GM23338 (cell line): Measurements from ENCODE around the gene ADCY3. TPM values are rescaled to one million over a fixed set of nuclear protein-coding genes. Genes with fewer than 3 reads are reported as not detected.

Experiments used
- ATAC-seq: fragments of 200-7000 bp; cut with Tn5 transposase; 3 replicates; pipeline ENCODE4 v1.9.1; 2020
- DNase-seq: peaks from one replicate; pipeline ENCODE4 v3.0.0-alpha.2; 2015; ENCODE audit warnings: low spot score
- H2AFZ ChIP-seq: fragments of 200-600 bp; sonication (generic); 2 replicates; pipeline ENCODE4 v1.8.0; 2016; ENCODE audit warnings: antibody characterized with exemption, mild to moderate bottlenecking, moderate library complexity
- H3F3A ChIP-seq: fragments of 200-600 bp; sonication (generic); replicated peaks from 2 replicates; pipeline ENCODE4 v1.8.0; 2017; ENCODE audit warnings: antibody characterized with exemption, mixed run types, low read depth
- H3K27ac ChIP-seq: fragments of 200-600 bp; sonication (generic); 2 replicates; pipeline ENCODE4 v1.6.1; 2016; ENCODE audit warnings: low read depth
- H3K27me3 ChIP-seq: fragments of 200-600 bp; sonication (generic); 2 replicates; pipeline ENCODE4 v1.8.0; 2016; ENCODE audit warnings: mild to moderate bottlenecking, mixed run types, moderate library complexity; ENCODE audit not compliant: insufficient read depth
- H3K36me3 ChIP-seq: fragments of 200-600 bp; sonication (generic); 2 replicates; pipeline ENCODE4 v1.8.0; 2016; ENCODE audit warnings: mild to moderate bottlenecking; ENCODE audit not compliant: insufficient read depth
- H3K4me1 ChIP-seq: fragments of 200-600 bp; sonication (generic); 2 replicates; pipeline ENCODE4 v1.8.0; 2016; ENCODE audit warnings: mild to moderate bottlenecking, moderate library complexity; ENCODE audit not compliant: insufficient read depth
- H3K4me2 ChIP-seq: fragments of 200-600 bp; sonication (generic); 2 replicates; pipeline ENCODE4 v1.7.1; 2017; ENCODE audit warnings: mixed run types
- H3K4me3 ChIP-seq: fragments of 200-600 bp; sonication (generic); 2 replicates; pipeline ENCODE4 v1.6.1; 2016; ENCODE audit warnings: mixed run types
- H3K79me2 ChIP-seq: fragments of 200-600 bp; sonication (generic); replicated peaks from 2 replicates; pipeline ENCODE4 v1.8.0; 2017; ENCODE audit warnings: mild to moderate bottlenecking; ENCODE audit not compliant: insufficient read depth
- H3K9me2 ChIP-seq: fragments of 200-600 bp; sonication (generic); 2 replicates; pipeline ENCODE4 v1.8.0; 2017; ENCODE audit not compliant: insufficient read depth
- H4K20me1 ChIP-seq: fragments of 200-600 bp; sonication (generic); replicated peaks from 2 replicates; pipeline ENCODE4 v1.8.0; 2017; ENCODE audit warnings: mild to moderate bottlenecking; ENCODE audit not compliant: insufficient read depth
- H3K27ac Mint-ChIP-seq: 2 replicates; pipeline ENCODE4 v1.8.0; 2020; ENCODE audit warnings: inconsistent platforms, mild to moderate bottlenecking, moderate library complexity, mixed read lengths
- H3K27me3 Mint-ChIP-seq: 3 replicates; pipeline ENCODE4 v1.8.0; 2022; ENCODE audit warnings: low read depth, mild to moderate bottlenecking, moderate library complexity, mixed read lengths, inconsistent platforms; ENCODE audit not compliant: insufficient read depth, poor library complexity
- H3K36me3 Mint-ChIP-seq: 3 replicates; pipeline ENCODE4 v1.8.0; 2021; ENCODE audit warnings: low read depth, mild to moderate bottlenecking, inconsistent platforms, moderate library complexity, mixed read lengths
- H3K4me1 Mint-ChIP-seq: 3 replicates; pipeline ENCODE4 v1.8.0; 2020; ENCODE audit warnings: mild to moderate bottlenecking, inconsistent platforms, mixed read lengths
- H3K4me3 Mint-ChIP-seq: 3 replicates; pipeline ENCODE4 v1.8.0; 2021; ENCODE audit warnings: moderate library complexity, mild to moderate bottlenecking, inconsistent platforms, mixed read lengths
- H3K9me3 Mint-ChIP-seq: 3 replicates; pipeline ENCODE4 v1.8.0; 2020; ENCODE audit warnings: moderate library complexity, mild to moderate bottlenecking, inconsistent platforms, mixed read lengths
- CREB1 ChIP-seq: fragments of 250-450 bp; sonication (Bioruptor Pico); IDR thresholded peaks from 2 replicates; pipeline ENCODE4 v1.5.0; 2020; ENCODE audit warnings: low read depth, mild to moderate bottlenecking, moderate library complexity
- CTCF ChIP-seq, 2 experiments: fragments of 200-600 bp in 1 of 2; sonication (generic) in 1 of 2; conservative IDR thresholded peaks; 2 replicates each; pipeline versions ENCODE4 v1.5.1 to v1.6.1; 2016 to 2017; ENCODE audit warnings: antibody characterized with exemption in 2 of 2, low read depth in 2 of 2, mild to moderate bottlenecking in 2 of 2, moderate library complexity in 1 of 2
- ETS1 ChIP-seq: IDR thresholded peaks from 2 replicates; pipeline ENCODE4 v1.6.1; 2016; ENCODE audit warnings: antibody characterized with exemption
- EZH2 ChIP-seq: fragments of 200-600 bp; sonication (generic); IDR thresholded peaks from one replicate; pipeline ENCODE4 v1.8.0; 2017; ENCODE audit warnings: antibody characterized with exemption, mild to moderate bottlenecking, low read depth; ENCODE audit not compliant: unreplicated experiment
- EZH2phosphoT487 ChIP-seq: fragments of 200-600 bp; sonication (generic); IDR thresholded peaks from one replicate; pipeline ENCODE4 v1.8.1; 2018; ENCODE audit warnings: antibody characterized with exemption; ENCODE audit not compliant: unreplicated experiment
- JUNB ChIP-seq: IDR thresholded peaks from one replicate; pipeline ENCODE4 v1.6.1; 2016; ENCODE audit warnings: antibody characterized with exemption; ENCODE audit not compliant: unreplicated experiment
- NANOG ChIP-seq: IDR thresholded peaks from 2 replicates; pipeline ENCODE4 v1.6.1; 2016; ENCODE audit warnings: antibody characterized with exemption, borderline replicate concordance
- POLR2AphosphoS5 ChIP-seq: IDR thresholded peaks from 2 replicates; pipeline ENCODE4 v1.6.1; 2016; ENCODE audit warnings: antibody characterized with exemption, low read depth
- REST ChIP-seq: IDR thresholded peaks from one replicate; pipeline ENCODE4 v1.6.1; 2018; ENCODE audit warnings: antibody characterized with exemption; ENCODE audit not compliant: unreplicated experiment
- STAT1 ChIP-seq: IDR thresholded peaks from one replicate; pipeline ENCODE4 v1.6.1; 2016; ENCODE audit warnings: antibody characterized with exemption; ENCODE audit not compliant: unreplicated experiment
- ZNF114 ChIP-seq: fragments of 250-450 bp; sonication (Bioruptor Pico); IDR thresholded peaks from 2 replicates; pipeline ENCODE4 v1.5.0; 2020; ENCODE audit warnings: mild to moderate bottlenecking, moderate library complexity
- ZNF331 ChIP-seq: fragments of 250-450 bp; sonication (Bioruptor Pico); IDR thresholded peaks from 2 replicates; pipeline ENCODE4 v1.5.0; 2020; ENCODE audit warnings: low read depth, mild to moderate bottlenecking, moderate library complexity
- ZNF462 ChIP-seq: fragments of 250-450 bp; sonication (Bioruptor Pico); IDR thresholded peaks from 2 replicates; pipeline ENCODE4 v1.5.0; 2020; ENCODE audit warnings: mild to moderate bottlenecking, moderate library complexity
- polyA plus RNA-seq: library from polyadenylated mRNA; unstranded; fragments of >200 nt; fragmentation: Nextera tagmentation; extraction: Ambion mirVana; gene quantifications from 2 replicates; pipeline ENCODE4 v1.2.1, GENCODE V29; 2016
- total RNA-seq: library from RNA; depleted of rRNA; stranded (reverse); fragments of >200 nt; shearing (Covaris generic); gene quantifications from 2 replicates; pipeline ENCODE4 v1.2.3, GENCODE V29; 2014

ADCY3 gene
- total and polyA plus RNA-seq, 2 experiments from 2014 or later: 9.7 to 32.4 TPM

GRCh38 chr2:24842081-24843050, 77.7 kb downstream of the ADCY3 start:
- H3K27me3 Mint-ChIP-seq: peaks cover 8% of the 10 kb centered on the region
- Histone ChIP-seq H3K27ac (no peak overlapping the region), H3K4me3 (no peak overlapping the region), H3K79me2 (no peaks in the 10 kb centered on the region), H3K9me2 (no peaks in the 10 kb centered on the region), H3F3A (no peaks in the 10 kb centered on the region), H3K27me3 (no peaks in the 10 kb centered on the region), H3K4me1 (no peaks in the 10 kb centered on the region), H2AFZ (no peak overlapping the region), H4K20me1 (no peaks in the 10 kb centered on the region), H3K36me3 (no peaks in the 10 kb centered on the region), H3K4me2 (no peak overlapping the region)
- TF ChIP-seq ETS1: no peak
- TF ChIP-seq ZNF331: no peak
- no peak for TF ChIP-seq CTCF (conservative IDR thresholded peaks at IDR 0.05; ENCODE audit: low read depth in 2 of 2)
- TF ChIP-seq CREB1 (CRISPR knock-in tag): no peak
- TF ChIP-seq EZH2: no peak
- no peak for TF ChIP-seq ZNF462 (CRISPR knock-in tag)
- no peak for TF ChIP-seq JUNB
- TF ChIP-seq POLR2AphosphoS5: no peak
- no peak for TF ChIP-seq ZNF114 (CRISPR knock-in tag)
- TF ChIP-seq STAT1: no peak
- TF ChIP-seq EZH2phosphoT487: no peak
- TF ChIP-seq NANOG: no peak
- no peak for TF ChIP-seq REST
- H3K9me3 Mint-ChIP-seq: peaks cover 23% of the 10 kb centered on the region
- H3K27ac Mint-ChIP-seq: no peak overlapping the region
- ATAC-seq (no peak), DNase-seq (no peak)
- H3K4me3 Mint-ChIP-seq: no peak overlapping the region
- peaks cover 33% of the 10 kb centered on the region for H3K36me3 Mint-ChIP-seq
- peaks cover 7% of the 10 kb centered on the region for H3K4me1 Mint-ChIP-seq
